ENCODE results near the gene SMG5. TPM values are rescaled to one million over a fixed set of nuclear protein-coding genes. Genes with fewer than 3 reads are reported as not detected.

The SMG5 gene
- total RNA-seq, 1 experiment from 2014 or later = 129 TPM

GRCh38 chr1:156276532-156276931 is 6.1 kb downstream of the SMG5 start:
- no peaks in the 10 kb centered on the region for H3K9me3 ChIP-seq (ENCODE audit: low read depth, low read length, poor library complexity, severe bottlenecking)
- no peak overlapping the region for H3K4me3 ChIP-seq (ENCODE audit: low read depth, low read length, poor library complexity, severe bottlenecking)
- no peak for DNase-seq (ENCODE audit: low spot score)
- BruUV-seq (replicated peaks) = no TSS peak
- H3K27me3 ChIP-seq (replicated peaks; ENCODE audit: insufficient read depth, low read depth, low read length, poor library complexity) = no peaks in the 10 kb centered on the region
- H3K4me1 ChIP-seq (ENCODE audit: insufficient read depth, low read length, poor library complexity, severe bottlenecking) = peaks cover 8% of the 10 kb centered on the region
- no peak overlapping the region for H3K27ac ChIP-seq (ENCODE audit: low read depth, low read length, poor library complexity, severe bottlenecking)
- POLR2A ChIA-PET (ENCODE audit: low non-redundant PET) = no interaction called here
- intact Hi-C loops (cut with micrococcal nuclease; ENCODE audit: unreplicated experiment) = loop anchor here (10.0 kb wide), 1 partner anchor 58 kb away; the partner anchor contains the start of genes CCT3 and TSACC
- CTCF ChIA-PET = interaction anchor here (0.7 kb wide), 1 partner anchor 131 kb away, joined by 10 read pairs; no protein-coding TSS in a partner anchor
- TF ChIP-seq EZH2 (IDR thresholded peaks at IDR 0.05; ENCODE audit: borderline replicate concordance, low read depth, low read length, poor library complexity, severe bottlenecking) (no peak), CTCF (conservative IDR thresholded peaks at IDR 0.05; ENCODE audit: low read depth, low read length) (no peak)
- H3K36me3 ChIP-seq (ENCODE audit: insufficient read depth, low read length, poor library complexity, severe bottlenecking) = peaks cover 87% of the 10 kb centered on the region

GRCh38 chr1:156270314-156270713 is 12.3 kb downstream of the SMG5 start:
- H3K36me3 ChIP-seq (ENCODE audit: insufficient read depth, low read length, poor library complexity, severe bottlenecking) = peaks cover 91% of the 10 kb centered on the region
- no peak overlapping the region for H3K4me3 ChIP-seq (ENCODE audit: low read depth, low read length, poor library complexity, severe bottlenecking)
- intact Hi-C loops (cut with micrococcal nuclease; ENCODE audit: unreplicated experiment) = loop anchor here (10.0 kb wide), 1 partner anchor 64 kb away; the partner anchor contains the start of genes CCT3 and TSACC
- ChIA-PET CTCF (no interaction called here), POLR2A (ENCODE audit: low non-redundant PET) (interaction anchor here (0.6 kb wide), 1 partner anchor 12 kb away, joined by 3 read pairs; the partner anchor contains the start of gene SMG5)
- no peak overlapping the region for H3K27ac ChIP-seq (ENCODE audit: low read depth, low read length, poor library complexity, severe bottlenecking)
- DNase-seq (ENCODE audit: low spot score) = no peak
- no TSS peak for BruUV-seq (replicated peaks)
- H3K9me3 ChIP-seq (ENCODE audit: low read depth, low read length, poor library complexity, severe bottlenecking) = no peaks in the 10 kb centered on the region
- no peaks in the 10 kb centered on the region for H3K4me1 ChIP-seq (ENCODE audit: insufficient read depth, low read length, poor library complexity, severe bottlenecking)
- no peak for TF ChIP-seq CTCF (conservative IDR thresholded peaks at IDR 0.05; ENCODE audit: low read depth, low read length)
- TF ChIP-seq EZH2 (IDR thresholded peaks at IDR 0.05; ENCODE audit: borderline replicate concordance, low read depth, low read length, poor library complexity, severe bottlenecking) = no peak
- no peaks in the 10 kb centered on the region for H3K27me3 ChIP-seq (replicated peaks; ENCODE audit: insufficient read depth, low read depth, low read length, poor library complexity)

GRCh38 chr1:156268336-156268735 is 14.3 kb downstream of the SMG5 start:
- CTCF ChIA-PET = no interaction called here
- H3K9me3 ChIP-seq (ENCODE audit: low read depth, low read length, poor library complexity, severe bottlenecking) = no peaks in the 10 kb centered on the region
- H3K27ac ChIP-seq (ENCODE audit: low read depth, low read length, poor library complexity, severe bottlenecking) = no peak overlapping the region
- intact Hi-C loops (cut with micrococcal nuclease; ENCODE audit: unreplicated experiment) = no loop called here
- no peaks in the 10 kb centered on the region for H3K27me3 ChIP-seq (replicated peaks; ENCODE audit: insufficient read depth, low read depth, low read length, poor library complexity)
- POLR2A ChIA-PET (ENCODE audit: low non-redundant PET) = interaction anchor here (0.6 kb wide), 1 partner anchor 33 kb away, joined by 3 read pairs; no protein-coding TSS in a partner anchor
- no peak for DNase-seq (ENCODE audit: low spot score)
- H3K36me3 ChIP-seq (ENCODE audit: insufficient read depth, low read length, poor library complexity, severe bottlenecking) = peaks cover 90% of the 10 kb centered on the region
- no peaks in the 10 kb centered on the region for H3K4me1 ChIP-seq (ENCODE audit: insufficient read depth, low read length, poor library complexity, severe bottlenecking)
- H3K4me3 ChIP-seq (ENCODE audit: low read depth, low read length, poor library complexity, severe bottlenecking) = no peak overlapping the region
- BruUV-seq (replicated peaks) = no TSS peak
- TF ChIP-seq CTCF (conservative IDR thresholded peaks at IDR 0.05; ENCODE audit: low read depth, low read length) (no peak), EZH2 (IDR thresholded peaks at IDR 0.05; ENCODE audit: borderline replicate concordance, low read depth, low read length, poor library complexity, severe bottlenecking) (no peak)
